HepG2 (cell line): Measurements from ENCODE around the gene WDR18. TPM values are rescaled to one million over a fixed set of nuclear protein-coding genes. Genes with fewer than 3 reads are reported as not detected.

Experiments used
- AGO1 ChIP-seq: fragments of 200-400 bp; formaldehyde crosslinking; IDR thresholded peaks from 2 replicates; pipeline ENCODE4 v1.6.1; 2017; ENCODE audit warnings: mild to moderate bottlenecking, low read depth, low read length, moderate library complexity; ENCODE audit not compliant: poor library complexity, severe bottlenecking
- HCFC1 ChIP-seq: fragments of 150-350 bp; IDR thresholded peaks from 2 replicates; pipeline ENCODE4 v1.6.1; 2014; ENCODE audit warnings: low read depth, low read length
- HNRNPK ChIP-seq: fragments of 200-400 bp; formaldehyde crosslinking; IDR thresholded peaks from 2 replicates; pipeline ENCODE4 v1.6.1; 2018; ENCODE audit warnings: low read length, low read depth, moderate library complexity, mild to moderate bottlenecking; ENCODE audit not compliant: poor library complexity, severe bottlenecking
- POLR2G ChIP-seq: fragments of 200-400 bp; formaldehyde crosslinking; IDR thresholded peaks from 2 replicates; pipeline ENCODE4 v1.6.1; 2018; ENCODE audit warnings: mild to moderate bottlenecking, low read depth, low read length, moderate library complexity
- SP140L ChIP-seq: sonication (generic); formaldehyde crosslinking; IDR thresholded peaks from 2 replicates; pipeline ENCODE4 v1.4.0; 2020; ENCODE audit warnings: missing genetic modification reagents, borderline replicate concordance
- TOE1 ChIP-seq: sonication (generic); formaldehyde crosslinking; IDR thresholded peaks from 2 replicates; pipeline ENCODE4 v1.4.0; 2020; ENCODE audit warnings: mild to moderate bottlenecking, missing genetic modification reagents
- ZC3H13 ChIP-seq: sonication (generic); formaldehyde crosslinking; IDR thresholded peaks from 2 replicates; pipeline ENCODE4 v1.8.1; 2023; ENCODE audit warnings: mild to moderate bottlenecking, missing genetic modification reagents, moderate library complexity
- ZNF550 ChIP-seq: sonication (generic); formaldehyde crosslinking; IDR thresholded peaks from 2 replicates; pipeline ENCODE4 v1.4.0; 2020; ENCODE audit warnings: mild to moderate bottlenecking, missing genetic modification reagents, borderline replicate concordance
- polyA plus RNA-seq, 8 experiments: library from polyadenylated mRNA; depleted of rRNA in 3 of 8; stranded (reverse) in 7 of 8; unstranded in 1 of 8; fragments of >200 nt; fragmentation: Illumina TruSeq in 4 of 8; extraction: Trizol in 4 of 8; gene quantifications; 2 replicates each; pipeline versions ENCODE4 v1.2.1 to v1.2.3, GENCODE V29; 2011 to 2016; ENCODE audit warnings: low read depth in 4 of 8, missing spikeins in 1 of 8, mixed read lengths in 1 of 8; ENCODE audit not compliant: insufficient read depth in 1 of 8
- total RNA-seq, 5 experiments: library from RNA; depleted of rRNA; stranded (reverse); fragments of >200 nt; fragmentation: Illumina TruSeq; extraction: Trizol; gene quantifications; 2 replicates each; pipeline ENCODE4 v1.2.3, GENCODE V29; 2016; ENCODE audit warnings: low read depth in 1 of 5
- TF ChIP-seq, protein P1 (sequence below): sonication (generic); formaldehyde crosslinking; IDR thresholded peaks from 2 replicates; pipeline ENCODE4 v1.4.0; 2020; ENCODE audit warnings: missing genetic modification reagents
- TF ChIP-seq, protein P2 (sequence below), 2 experiments: fragments of 450-650 bp in 1 of 2; sonication (generic) in 1 of 2; formaldehyde crosslinking in 1 of 2; IDR thresholded peaks; 2 replicates each; pipeline versions ENCODE4 v1.6.1 to v1.8.0; 2016 to 2022; ENCODE audit warnings: antibody characterized with exemption in 1 of 2, mild to moderate bottlenecking in 1 of 2, missing genetic modification reagents in 1 of 2

The WDR18 gene
- total and polyA plus RNA-seq, 2 of the 13 experiments (the other 11 are each of a cell fraction or from before 2014, with no cell fraction given) = 36.4 to 47.6 TPM

- TF ChIP-seq, protein P1, sequence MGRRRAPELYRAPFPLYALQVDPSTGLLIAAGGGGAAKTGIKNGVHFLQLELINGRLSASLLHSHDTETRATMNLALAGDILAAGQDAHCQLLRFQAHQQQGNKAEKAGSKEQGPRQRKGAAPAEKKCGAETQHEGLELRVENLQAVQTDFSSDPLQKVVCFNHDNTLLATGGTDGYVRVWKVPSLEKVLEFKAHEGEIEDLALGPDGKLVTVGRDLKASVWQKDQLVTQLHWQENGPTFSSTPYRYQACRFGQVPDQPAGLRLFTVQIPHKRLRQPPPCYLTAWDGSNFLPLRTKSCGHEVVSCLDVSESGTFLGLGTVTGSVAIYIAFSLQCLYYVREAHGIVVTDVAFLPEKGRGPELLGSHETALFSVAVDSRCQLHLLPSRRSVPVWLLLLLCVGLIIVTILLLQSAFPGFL = no peak
- TF ChIP-seq POLR2G (peak; percentile 16; the same call in 1 of the 2 replicates), ZC3H13 (CRISPR knock-in tag) (0 out of 2 replicates have a peak, but pooled peaks have one; percentile 23), HCFC1 (no peak), ZNF550 (CRISPR knock-in tag) (no peak), SP140L (CRISPR knock-in tag) (no peak), TOE1 (no peak), HNRNPK (peak; percentile 35), AGO1 (peak; percentile 99)
- TF ChIP-seq, protein P2, sequence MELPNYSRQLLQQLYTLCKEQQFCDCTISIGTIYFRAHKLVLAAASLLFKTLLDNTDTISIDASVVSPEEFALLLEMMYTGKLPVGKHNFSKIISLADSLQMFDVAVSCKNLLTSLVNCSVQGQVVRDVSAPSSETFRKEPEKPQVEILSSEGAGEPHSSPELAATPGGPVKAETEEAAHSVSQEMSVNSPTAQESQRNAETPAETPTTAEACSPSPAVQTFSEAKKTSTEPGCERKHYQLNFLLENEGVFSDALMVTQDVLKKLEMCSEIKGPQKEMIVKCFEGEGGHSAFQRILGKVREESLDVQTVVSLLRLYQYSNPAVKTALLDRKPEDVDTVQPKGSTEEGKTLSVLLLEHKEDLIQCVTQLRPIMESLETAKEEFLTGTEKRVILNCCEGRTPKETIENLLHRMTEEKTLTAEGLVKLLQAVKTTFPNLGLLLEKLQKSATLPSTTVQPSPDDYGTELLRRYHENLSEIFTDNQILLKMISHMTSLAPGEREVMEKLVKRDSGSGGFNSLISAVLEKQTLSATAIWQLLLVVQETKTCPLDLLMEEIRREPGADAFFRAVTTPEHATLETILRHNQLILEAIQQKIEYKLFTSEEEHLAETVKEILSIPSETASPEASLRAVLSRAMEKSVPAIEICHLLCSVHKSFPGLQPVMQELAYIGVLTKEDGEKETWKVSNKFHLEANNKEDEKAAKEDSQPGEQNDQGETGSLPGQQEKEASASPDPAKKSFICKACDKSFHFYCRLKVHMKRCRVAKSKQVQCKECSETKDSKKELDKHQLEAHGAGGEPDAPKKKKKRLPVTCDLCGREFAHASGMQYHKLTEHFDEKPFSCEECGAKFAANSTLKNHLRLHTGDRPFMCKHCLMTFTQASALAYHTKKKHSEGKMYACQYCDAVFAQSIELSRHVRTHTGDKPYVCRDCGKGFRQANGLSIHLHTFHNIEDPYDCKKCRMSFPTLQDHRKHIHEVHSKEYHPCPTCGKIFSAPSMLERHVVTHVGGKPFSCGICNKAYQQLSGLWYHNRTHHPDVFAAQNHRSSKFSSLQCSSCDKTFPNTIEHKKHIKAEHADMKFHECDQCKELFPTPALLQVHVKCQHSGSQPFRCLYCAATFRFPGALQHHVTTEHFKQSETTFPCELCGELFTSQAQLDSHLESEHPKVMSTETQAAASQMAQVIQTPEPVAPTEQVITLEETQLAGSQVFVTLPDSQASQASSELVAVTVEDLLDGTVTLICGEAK (IDR thresholded peaks at IDR 0.05) = no peak
- TF ChIP-seq, protein P2 (CRISPR knock-in tag; IDR thresholded peaks at IDR 0.05) = no peak
These were observed 7.1 kb upstream of the WDR18 start (continued) for GRCh38 chr19:977058-977464.
